Pancreas (tissue), 10 donors: ENCODE measurements around the gene LCN15. TPM values are rescaled to one million over a fixed set of nuclear protein-coding genes. Genes with fewer than 3 reads are reported as not detected.

ENCODE experiments used
- ATAC-seq, 4 donors: fragments of 200-7000 bp; cut with Tn5 transposase; one replicate each; pipeline versions ENCODE4 v1.8.0 to v1.9.1; 2020; ENCODE audit warnings: mild to moderate bottlenecking in 4 of 4, moderate library complexity in 4 of 4
- DNase-seq, 6 donors: peaks; one replicate each; pipeline ENCODE4 v3.0.0-alpha.2; 2020
- FAIRE-seq: peaks from 2 replicates; lab custom pipeline; 2012; peaks lifted over from hg19 to GRCh38; lab: Jason Lieb, UNC
- H3K27ac ChIP-seq, 4 donors: fragments of 200-600 bp; sonication (generic); 1 replicate in 3 of 4; 2 replicates in 1 of 4; pipeline versions ENCODE4 v1.5.0 to v1.8.0; 2020
- H3K27me3 ChIP-seq, 4 donors: fragments of 200-600 bp; one replicate each; pipeline ENCODE4 v1.8.0; 2021
- H3K36me3 ChIP-seq, 3 donors: fragments of 200-600 bp; sonication (generic) in 1 of 3; one replicate each; pipeline versions ENCODE4 v1.5.0 to v1.8.0; 2020 to 2021
- H3K4me1 ChIP-seq, 3 donors: fragments of 200-600 bp; one replicate each; pipeline ENCODE4 v1.8.0; 2021
- H3K4me3 ChIP-seq, 4 donors: fragments of 200-600 bp; sonication (generic) in 2 of 4; one replicate each; pipeline versions ENCODE4 v1.5.0 to v1.8.0; 2020 to 2021
- H3K9me3 ChIP-seq, 4 donors: fragments of 200-600 bp; one replicate each; pipeline ENCODE4 v1.8.0; 2021
- WGBS, 2 donors: extraction: QIAGEN DNeasy Blood & Tissue Kit; methylation state at CpG; one replicate each; pipeline ENCODE4 v1.1.7; 2013; 5-methylcytosine and 5-hydroxymethylcytosine counted together
- intact Hi-C, 3 donors: fragments of 100-400 bp; cut with DNase I; formaldehyde crosslinking; loops; one replicate each; pipeline versions ENCODE4 v1.11.1 to v1.14.2; 2022
- polyA plus RNA-seq, 2 donors: library from polyadenylated mRNA; stranded (reverse); fragments of 200-250 nt; gene quantifications; one replicate each; pipeline ENCODE4 v1.2.3, GENCODE V29; 2013
- total RNA-seq, 6 donors: library from RNA; stranded (reverse); fragmentation: NEBNext Ultra II Directional in 4 of 6; extraction: Animal tissue kit (Norgen Biotek cat#: 25700) in 4 of 6; gene quantifications; one replicate each; pipeline versions ENCODE4 v1.2.1 to v1.2.4, GENCODE V29; 2021 to 2023
- TF ChIP-seq, protein P1 (sequence below), 4 donors: fragments of 200-600 bp; sonication (generic) in 3 of 4; IDR thresholded peaks; one replicate each; pipeline versions ENCODE4 v1.5.0 to v1.8.0; 2021; ENCODE audit warnings: antibody characterized with exemption in 4 of 4
- donor health status: healthy with polysubstance abuse.
- donor health status: DM: no; HTN: no; CAD: no; lungs with moderate emphysema.
- donor health status: DM: no; HTN: no; CAD: no.
- donor health status: control.
- donor health status: control.
- donor health status: Bipolar disorder and iron deficiency.
- donor health status: DM: yes; HTN: yes; CAD: no.
- donor health status: DM: no; HTN: no; CAD: no.
- donor health status: DM: no; HTN: no; CAD: no.
- donor health status: DM: yes; HTN: yes; CAD: no.

LCN15 gene
- total and polyA plus RNA-seq, 8 donors: not detected

DNA sequence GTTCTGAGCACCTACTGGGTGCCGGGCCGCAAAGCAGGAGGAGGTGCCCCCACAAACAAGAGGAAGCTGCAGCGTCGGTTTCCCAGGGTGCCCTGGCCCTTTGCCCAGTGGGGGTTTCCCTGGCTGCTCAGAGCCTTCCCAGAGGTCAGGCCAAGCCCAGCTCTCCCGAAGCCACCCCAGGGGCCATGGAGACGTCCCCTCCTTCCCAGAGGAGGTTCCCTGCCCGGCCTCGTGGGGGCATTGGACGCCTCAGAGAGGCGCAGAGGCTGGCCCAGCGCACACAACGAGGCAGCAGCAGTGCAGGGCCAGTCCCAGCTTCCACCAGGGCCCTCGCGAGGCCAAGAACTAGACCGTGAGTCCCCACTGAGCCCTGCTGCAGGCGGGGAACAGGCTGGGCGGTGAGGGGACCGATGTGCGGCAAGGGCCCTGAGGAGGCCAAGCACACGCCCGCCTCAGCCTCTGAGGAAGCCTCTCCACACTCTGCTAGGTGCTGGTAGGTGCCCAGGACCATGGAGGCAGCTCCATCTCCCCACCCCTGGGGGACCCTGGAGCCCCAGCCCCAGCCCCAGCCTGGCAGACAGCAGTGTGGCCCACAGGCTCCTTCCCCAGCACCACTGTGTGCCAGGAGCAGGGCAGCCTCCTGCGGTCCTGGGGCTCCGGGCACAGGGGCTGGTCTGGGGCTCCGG lies 45.0 kb downstream of the LCN15 start:
- FAIRE-seq: no peak
- H3K4me1 ChIP-seq: no peaks in the 10 kb centered on the region

DNA sequence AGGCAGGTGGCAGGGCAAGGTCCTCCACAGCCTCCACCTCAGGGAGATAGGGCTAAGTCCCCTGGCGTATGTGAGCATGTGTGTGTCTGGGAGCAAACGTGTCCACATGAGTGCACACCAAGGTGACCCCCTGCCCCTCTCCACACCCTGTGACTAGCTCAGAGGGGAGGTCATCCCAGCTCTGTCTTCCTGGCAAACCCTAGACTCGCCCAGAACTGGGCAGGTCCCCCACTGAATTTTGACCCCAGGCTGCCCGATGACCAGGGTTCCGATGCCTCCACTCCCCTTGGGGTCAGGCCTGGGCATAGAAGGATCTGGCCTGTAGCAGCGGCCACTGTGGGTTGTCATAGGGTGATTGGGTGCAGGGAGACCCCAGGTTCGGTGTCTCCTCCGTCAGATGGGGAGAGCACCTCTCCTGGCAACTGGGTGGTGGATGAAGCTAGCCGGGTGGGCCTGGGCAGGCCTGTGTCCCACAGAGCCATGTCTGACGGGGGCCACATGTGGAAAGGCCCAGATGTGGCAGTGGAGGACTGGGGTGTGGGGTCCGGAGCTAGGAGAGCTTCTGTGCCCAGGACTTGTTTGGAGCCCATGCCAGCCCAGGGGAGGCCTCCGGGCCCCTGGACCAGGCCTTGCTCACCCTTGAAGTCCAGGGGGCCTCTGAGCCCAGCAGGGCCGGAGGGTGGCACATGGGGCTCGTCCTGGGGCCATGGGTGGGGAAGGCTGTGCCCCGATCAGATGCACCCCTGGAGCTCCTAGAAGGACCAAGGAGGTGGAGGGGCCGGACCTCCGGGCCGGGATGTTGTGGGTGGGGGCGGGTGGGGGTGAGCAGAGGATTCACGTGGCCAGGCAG lies 45.7 kb downstream of the LCN15 start:
- ATAC-seq (no peak), FAIRE-seq (no peak)
- no peak overlapping the region for H3K27ac ChIP-seq

More for the DNA sequence above, 45.0 kb downstream of the LCN15 start:
- H3K9me3 ChIP-seq: no peaks in the 10 kb centered on the region
- intact Hi-C loops: loop anchor here in 1 of 3 donors (10.0 kb wide), 1 partner anchor 235 kb away; the partner anchor contains the start of gene SEC16A
- WGBS, 2 donors: 60 to 72% methylated on average over 24 of the region's 24 CpGs
- H3K36me3 ChIP-seq: peaks cover 0 to 20% (median 13%) of the 10 kb centered on the region in 3 donors
- ATAC-seq (peak in 3 of 4 donors; percentile 13 to 36 (median 26)), DNase-seq (peak in 4 of 6 donors; percentile 37 to 85 (median 65))
- TF ChIP-seq, protein P1, sequence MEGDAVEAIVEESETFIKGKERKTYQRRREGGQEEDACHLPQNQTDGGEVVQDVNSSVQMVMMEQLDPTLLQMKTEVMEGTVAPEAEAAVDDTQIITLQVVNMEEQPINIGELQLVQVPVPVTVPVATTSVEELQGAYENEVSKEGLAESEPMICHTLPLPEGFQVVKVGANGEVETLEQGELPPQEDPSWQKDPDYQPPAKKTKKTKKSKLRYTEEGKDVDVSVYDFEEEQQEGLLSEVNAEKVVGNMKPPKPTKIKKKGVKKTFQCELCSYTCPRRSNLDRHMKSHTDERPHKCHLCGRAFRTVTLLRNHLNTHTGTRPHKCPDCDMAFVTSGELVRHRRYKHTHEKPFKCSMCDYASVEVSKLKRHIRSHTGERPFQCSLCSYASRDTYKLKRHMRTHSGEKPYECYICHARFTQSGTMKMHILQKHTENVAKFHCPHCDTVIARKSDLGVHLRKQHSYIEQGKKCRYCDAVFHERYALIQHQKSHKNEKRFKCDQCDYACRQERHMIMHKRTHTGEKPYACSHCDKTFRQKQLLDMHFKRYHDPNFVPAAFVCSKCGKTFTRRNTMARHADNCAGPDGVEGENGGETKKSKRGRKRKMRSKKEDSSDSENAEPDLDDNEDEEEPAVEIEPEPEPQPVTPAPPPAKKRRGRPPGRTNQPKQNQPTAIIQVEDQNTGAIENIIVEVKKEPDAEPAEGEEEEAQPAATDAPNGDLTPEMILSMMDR (IDR thresholded peaks at IDR 0.05): no peak
- no peaks in the 10 kb centered on the region for H3K27me3 ChIP-seq
- no peak overlapping the region for H3K27ac ChIP-seq
- H3K4me3 ChIP-seq: no peak overlapping the region

DNA sequence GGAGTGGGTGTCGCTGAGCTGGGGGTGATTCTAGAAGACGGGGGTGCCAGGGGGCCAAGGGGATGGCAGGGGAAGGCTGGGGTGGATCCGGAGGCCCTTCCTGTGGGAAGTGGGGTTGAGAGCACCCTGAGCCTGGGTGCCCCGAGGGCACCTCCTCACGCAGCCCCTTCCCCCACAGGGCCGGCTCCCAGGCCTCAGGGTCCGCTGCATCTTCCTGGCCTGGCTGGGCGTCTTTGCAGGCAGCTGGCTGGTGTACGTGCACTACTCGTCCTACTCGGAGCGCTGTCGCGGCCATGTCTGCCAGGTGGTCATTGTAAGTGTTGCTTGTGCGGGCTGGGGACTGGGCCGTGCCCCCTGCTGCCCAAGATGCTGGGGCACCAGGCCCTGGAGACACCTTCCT lies 46.9 kb downstream of the LCN15 start:
- intact Hi-C loops: loop anchor here in 1 of 3 donors (10.0 kb wide), 1 partner anchor 233 kb away; the partner anchor contains the start of gene SEC16A
- 89% methylated on average over 15 to 16 of the region's 16 CpGs for WGBS, 2 donors
- Histone ChIP-seq H3K9me3 (no peaks in the 10 kb centered on the region), H3K4me3 (no peak overlapping the region), H3K36me3 (peaks cover 0 to under 1% (median 0%) of the 10 kb centered on the region in 3 donors), H3K27me3 (no peaks in the 10 kb centered on the region), H3K4me1 (peaks cover 0 to 3% (median 0%) of the 10 kb centered on the region in 3 donors), H3K27ac (no peak overlapping the region)
- ATAC-seq: no peak
- no peak for FAIRE-seq
- no peak for DNase-seq
- TF ChIP-seq, protein P1 (IDR thresholded peaks at IDR 0.05): no peak

More for the DNA sequence above, 45.7 kb downstream of the LCN15 start:
- Histone ChIP-seq H3K36me3 (peaks cover 0 to 12% (median 6%) of the 10 kb centered on the region in 3 donors), H3K4me1 (no peaks in the 10 kb centered on the region), H3K9me3 (no peaks in the 10 kb centered on the region), H3K4me3 (no peak overlapping the region), H3K27me3 (no peaks in the 10 kb centered on the region)
- DNase-seq: peak in 3 of 6 donors; percentile 23 to 72 (median 35)
- intact Hi-C loops: loop anchor here in 1 of 3 donors (10.0 kb wide), 1 partner anchor 234 kb away; the partner anchor contains the start of gene SEC16A
- 78 to 79% methylated on average over 20 of the region's 20 CpGs for WGBS, 2 donors
- TF ChIP-seq, protein P1 (IDR thresholded peaks at IDR 0.05): no peak

DNA sequence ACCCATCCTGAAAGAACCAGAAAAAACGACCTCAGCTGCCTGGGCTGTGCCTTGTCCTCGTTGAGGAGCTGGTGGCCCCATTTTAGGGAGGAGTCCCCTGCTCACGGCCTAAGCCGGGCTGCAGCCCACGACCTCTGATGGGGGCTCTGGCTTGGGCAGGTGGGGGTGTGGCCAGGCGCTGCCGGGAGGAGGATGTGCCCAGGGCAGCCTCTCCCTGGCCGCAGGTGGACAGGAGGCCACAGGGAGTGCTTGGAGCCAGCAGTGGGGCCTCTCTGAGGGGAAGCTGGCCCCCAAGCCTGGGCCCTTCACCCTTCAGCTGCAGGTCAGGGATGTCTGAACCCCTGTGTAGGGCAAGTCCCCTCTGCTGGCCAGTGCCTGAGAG lies 49.4 kb downstream of the LCN15 start:
- no peak for DNase-seq
- 72 to 74% methylated on average over 8 of the region's 8 CpGs for WGBS, 2 donors

More for the DNA sequence above, 49.4 kb downstream of the LCN15 start:
- intact Hi-C loops: loop anchor here in 1 of 3 donors (10.0 kb wide), 1 partner anchor 230 kb away; the partner anchor contains the start of gene SEC16A
- no peak for ATAC-seq
- Histone ChIP-seq H3K27ac (no peak overlapping the region), H3K27me3 (no peaks in the 10 kb centered on the region), H3K9me3 (no peaks in the 10 kb centered on the region), H3K4me1 (peaks cover 0 to 6% (median 3%) of the 10 kb centered on the region in 3 donors), H3K4me3 (no peak overlapping the region), H3K36me3 (no peaks in the 10 kb centered on the region)
- no peak for FAIRE-seq
- TF ChIP-seq, protein P1 (IDR thresholded peaks at IDR 0.05): no peak
